Nephron progenitor cell (in vitro differentiated cells): ENCODE results near the gene RHOH.

Experiments used
- DNase-seq: peaks from one replicate; pipeline ENCODE4 v3.0.0; 2021
- H3K27ac Mint-ChIP-seq: 2 replicates; pipeline ENCODE4 v1.8.0; 2021; ENCODE audit warnings: mild to moderate bottlenecking, moderate library complexity, mixed read lengths
- H3K27me3 Mint-ChIP-seq: 2 replicates; pipeline ENCODE4 v1.8.0; 2021; ENCODE audit warnings: mild to moderate bottlenecking, low read depth, mixed read lengths; ENCODE audit not compliant: poor library complexity
- H3K36me3 Mint-ChIP-seq: 2 replicates; pipeline ENCODE4 v1.8.0; 2021; ENCODE audit warnings: low read depth, mixed read lengths
- H3K4me1 Mint-ChIP-seq: 2 replicates; pipeline ENCODE4 v1.8.0; 2021; ENCODE audit warnings: mixed read lengths
- H3K4me3 Mint-ChIP-seq: 2 replicates; pipeline ENCODE4 v1.8.0; 2021; ENCODE audit warnings: mild to moderate bottlenecking, moderate library complexity, mixed read lengths
- H3K9me3 Mint-ChIP-seq: 2 replicates; pipeline ENCODE4 v1.8.0; 2021; ENCODE audit warnings: mild to moderate bottlenecking, moderate library complexity, mixed read lengths
- CTCF ChIP-seq: fragments of 200-600 bp; sonication (generic); IDR thresholded peaks from 2 replicates; pipeline ENCODE4 v1.5.0; 2021; ENCODE audit warnings: antibody characterized with exemption

The RHOH gene

GRCh38 chr4:40264995-40265909 is 68.4 kb downstream of the RHOH start:
- H3K4me1 Mint-ChIP-seq, result peaks cover 18% of the 10 kb centered on the region
- no peaks in the 10 kb centered on the region for H3K9me3 Mint-ChIP-seq
- no peak for DNase-seq
- no peaks in the 10 kb centered on the region for H3K36me3 Mint-ChIP-seq
- no peak overlapping the region for H3K27ac Mint-ChIP-seq
- H3K4me3 Mint-ChIP-seq, result no peak overlapping the region
- TF ChIP-seq CTCF, result no peak
- H3K27me3 Mint-ChIP-seq, result no peaks in the 10 kb centered on the region

- H3K27me3 Mint-ChIP-seq, result no peaks in the 10 kb centered on the region
- no peaks in the 10 kb centered on the region for H3K9me3 Mint-ChIP-seq
- no peak for TF ChIP-seq CTCF
- H3K4me1 Mint-ChIP-seq, result peaks cover 16% of the 10 kb centered on the region
- DNase-seq, result no peak
- H3K4me3 Mint-ChIP-seq, result no peak overlapping the region
- no peaks in the 10 kb centered on the region for H3K36me3 Mint-ChIP-seq
- H3K27ac Mint-ChIP-seq, result no peak overlapping the region
Observed at GRCh38 chr4:40265910-40266274, 69.1 kb downstream of the RHOH start.

- TF ChIP-seq CTCF, result no peak
- no peaks in the 10 kb centered on the region for H3K27me3 Mint-ChIP-seq
- DNase-seq, result no peak
- no peak overlapping the region for H3K27ac Mint-ChIP-seq
- H3K4me3 Mint-ChIP-seq, result no peak overlapping the region
- peaks cover 7% of the 10 kb centered on the region for H3K4me1 Mint-ChIP-seq
- H3K36me3 Mint-ChIP-seq, result no peaks in the 10 kb centered on the region
- no peaks in the 10 kb centered on the region for H3K9me3 Mint-ChIP-seq
Observed at GRCh38 chr4:40269133-40269532, 72.3 kb downstream of the RHOH start.

- H3K27ac Mint-ChIP-seq, result no peak overlapping the region
- no peaks in the 10 kb centered on the region for H3K9me3 Mint-ChIP-seq
- no peaks in the 10 kb centered on the region for H3K27me3 Mint-ChIP-seq
- no peak for DNase-seq
- no peak overlapping the region for H3K4me3 Mint-ChIP-seq
- no peaks in the 10 kb centered on the region for H3K36me3 Mint-ChIP-seq
- TF ChIP-seq CTCF, result no peak
- H3K4me1 Mint-ChIP-seq, result no peaks in the 10 kb centered on the region
Observed at GRCh38 chr4:40270609-40271008, 73.8 kb downstream of the RHOH start.

GRCh38 chr4:40275065-40275730 is 78.4 kb downstream of the RHOH start:
- Mint-ChIP-seq H3K9me3 (no peaks in the 10 kb centered on the region), H3K27ac (no peak overlapping the region), H3K36me3 (no peaks in the 10 kb centered on the region), H3K4me3 (no peak overlapping the region), H3K27me3 (no peaks in the 10 kb centered on the region), H3K4me1 (no peaks in the 10 kb centered on the region)
- DNase-seq, result no peak
- TF ChIP-seq CTCF, result no peak
